AML-193 (cell line): ENCODE data around the gene RAD9B.
"Not testable (repeated sequence)": the region's sequence is repeated elsewhere in the genome, so short reads cannot be mapped to it uniquely, and the experiment has no call there.

ENCODE experiments used
- DNase-seq, 2 experiments: peaks; one replicate each; lab custom pipeline; 2025; lab: John Stamatoyannopoulos, UW

The RAD9B gene

GRCh38 chr12:110528277-110528839 is 26.2 kb downstream of the RAD9B start:
- no peak for DNase-seq

- DNase-seq: no peak
These were observed 28.4 kb downstream of the RAD9B start for GRCh38 chr12:110530511-110530910.

- DNase-seq: no peak
These were observed 29.7 kb downstream of the RAD9B start for GRCh38 chr12:110531741-110532333.

GRCh38 chr12:110532644-110533043 is 30.5 kb downstream of the RAD9B start:
- no peak for DNase-seq

- DNase-seq: no peak
These were observed 31.5 kb downstream of the RAD9B start for GRCh38 chr12:110533607-110534006.

GRCh38 chr12:110534811-110535210 is 32.7 kb downstream of the RAD9B start:
- DNase-seq: no peak

GRCh38 chr12:110536834-110537604 is 34.9 kb downstream of the RAD9B start:
- DNase-seq: no peak

GRCh38 chr12:110537605-110538409 is 35.7 kb downstream of the RAD9B start:
- DNase-seq: no peak

- DNase-seq: no peak
These were observed 36.9 kb downstream of the RAD9B start for GRCh38 chr12:110538869-110539622.

GRCh38 chr12:110540048-110540447 is 37.9 kb downstream of the RAD9B start:
- DNase-seq: no peak

- DNase-seq: no peak
These were observed 41.3 kb downstream of the RAD9B start for GRCh38 chr12:110543252-110543959.

GRCh38 chr12:110543965-110544364 is 41.8 kb downstream of the RAD9B start:
- DNase-seq: no peak

GRCh38 chr12:110545259-110545658 is 43.1 kb downstream of the RAD9B start:
- DNase-seq: not testable (repeated sequence)

- no peak for DNase-seq
These were observed 43.7 kb downstream of the RAD9B start for GRCh38 chr12:110545812-110546211.

- DNase-seq: no peak
These were observed 44.2 kb downstream of the RAD9B start for GRCh38 chr12:110546339-110546738.

- DNase-seq: no peak
These were observed 45.0 kb downstream of the RAD9B start for GRCh38 chr12:110547090-110547489.

GRCh38 chr12:110548678-110549077 is 46.5 kb downstream of the RAD9B start:
- no peak for DNase-seq

GRCh38 chr12:110549716-110550115 is 47.6 kb downstream of the RAD9B start:
- DNase-seq: no peak

- DNase-seq: no peak
These were observed 48.9 kb downstream of the RAD9B start for GRCh38 chr12:110550981-110551380.
